HL-60 (cell line): ENCODE data around the gene DONSON.

Experiments used
- DNase-seq, 2 experiments: peaks; one replicate each; pipeline ENCODE4 v3.0.0-alpha.2; 2010 to 2020; ENCODE audit warnings: low read depth in 1 of 2, low spot score in 1 of 2
- H3K27ac ChIP-seq: fragments of 250-450 bp; sonication (Bioruptor Pico); replicated peaks from 2 replicates; pipeline ENCODE4 v1.5.1; 2020; ENCODE audit warnings: mild to moderate bottlenecking, moderate library complexity
- H3K27me3 ChIP-seq: fragments of 250-450 bp; sonication (Bioruptor Pico); 2 replicates; pipeline ENCODE4 v1.5.1; 2021; ENCODE audit warnings: mild to moderate bottlenecking, moderate library complexity; ENCODE audit not compliant: insufficient read depth, poor library complexity, severe bottlenecking
- H3K4me3 ChIP-seq: replicated peaks from 2 replicates; pipeline ENCODE4 v1.5.1; 2011; ENCODE audit warnings: mild to moderate bottlenecking, control low read depth, low read length; ENCODE audit not compliant: insufficient read depth
- CTCF ChIP-seq: IDR thresholded peaks from one replicate; pipeline ENCODE4 v1.5.1; 2011; ENCODE audit warnings: low read length, control low read depth, inconsistent platforms; ENCODE audit not compliant: insufficient read depth
- GABPA ChIP-seq: IDR thresholded peaks from 2 replicates; pipeline ENCODE4 v1.6.1; 2012; ENCODE audit warnings: low read depth
- POLR2AphosphoS5 ChIP-seq: IDR thresholded peaks from 2 replicates; pipeline ENCODE4 v1.6.1; 2012; ENCODE audit warnings: low read depth
- SPI1 ChIP-seq: IDR thresholded peaks from 2 replicates; pipeline ENCODE4 v1.6.1; 2012; ENCODE audit warnings: low read depth, mild to moderate bottlenecking, borderline replicate concordance
- TF ChIP-seq, protein P1 (sequence below): IDR thresholded peaks from 2 replicates; pipeline ENCODE4 v1.6.1; 2012; ENCODE audit warnings: low read depth; ENCODE audit not compliant: insufficient replicate concordance

Gene DONSON

GRCh38 chr21:33559813-33560212 lies 28.7 kb downstream of the DONSON start:
- Histone ChIP-seq H3K27me3 (no peaks in the 10 kb centered on the region), H3K4me3 (no peak overlapping the region), H3K27ac (no peak overlapping the region)
- no peak for DNase-seq
- TF ChIP-seq POLR2AphosphoS5 (no peak), GABPA (no peak), CTCF (no peak), SPI1 (no peak)
- TF ChIP-seq, protein P1, sequence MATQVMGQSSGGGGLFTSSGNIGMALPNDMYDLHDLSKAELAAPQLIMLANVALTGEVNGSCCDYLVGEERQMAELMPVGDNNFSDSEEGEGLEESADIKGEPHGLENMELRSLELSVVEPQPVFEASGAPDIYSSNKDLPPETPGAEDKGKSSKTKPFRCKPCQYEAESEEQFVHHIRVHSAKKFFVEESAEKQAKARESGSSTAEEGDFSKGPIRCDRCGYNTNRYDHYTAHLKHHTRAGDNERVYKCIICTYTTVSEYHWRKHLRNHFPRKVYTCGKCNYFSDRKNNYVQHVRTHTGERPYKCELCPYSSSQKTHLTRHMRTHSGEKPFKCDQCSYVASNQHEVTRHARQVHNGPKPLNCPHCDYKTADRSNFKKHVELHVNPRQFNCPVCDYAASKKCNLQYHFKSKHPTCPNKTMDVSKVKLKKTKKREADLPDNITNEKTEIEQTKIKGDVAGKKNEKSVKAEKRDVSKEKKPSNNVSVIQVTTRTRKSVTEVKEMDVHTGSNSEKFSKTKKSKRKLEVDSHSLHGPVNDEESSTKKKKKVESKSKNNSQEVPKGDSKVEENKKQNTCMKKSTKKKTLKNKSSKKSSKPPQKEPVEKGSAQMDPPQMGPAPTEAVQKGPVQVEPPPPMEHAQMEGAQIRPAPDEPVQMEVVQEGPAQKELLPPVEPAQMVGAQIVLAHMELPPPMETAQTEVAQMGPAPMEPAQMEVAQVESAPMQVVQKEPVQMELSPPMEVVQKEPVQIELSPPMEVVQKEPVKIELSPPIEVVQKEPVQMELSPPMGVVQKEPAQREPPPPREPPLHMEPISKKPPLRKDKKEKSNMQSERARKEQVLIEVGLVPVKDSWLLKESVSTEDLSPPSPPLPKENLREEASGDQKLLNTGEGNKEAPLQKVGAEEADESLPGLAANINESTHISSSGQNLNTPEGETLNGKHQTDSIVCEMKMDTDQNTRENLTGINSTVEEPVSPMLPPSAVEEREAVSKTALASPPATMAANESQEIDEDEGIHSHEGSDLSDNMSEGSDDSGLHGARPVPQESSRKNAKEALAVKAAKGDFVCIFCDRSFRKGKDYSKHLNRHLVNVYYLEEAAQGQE, result no peak

- no peak overlapping the region for H3K4me3 ChIP-seq
- DNase-seq, result no peak
- TF ChIP-seq POLR2AphosphoS5 (no peak), SPI1 (no peak), CTCF (no peak), GABPA (no peak)
- TF ChIP-seq, protein P1, result no peak
- no peak overlapping the region for H3K27ac ChIP-seq
- H3K27me3 ChIP-seq, result no peaks in the 10 kb centered on the region
These were observed 29.6 kb downstream of the DONSON start for GRCh38 chr21:33558777-33559421.

DNA sequence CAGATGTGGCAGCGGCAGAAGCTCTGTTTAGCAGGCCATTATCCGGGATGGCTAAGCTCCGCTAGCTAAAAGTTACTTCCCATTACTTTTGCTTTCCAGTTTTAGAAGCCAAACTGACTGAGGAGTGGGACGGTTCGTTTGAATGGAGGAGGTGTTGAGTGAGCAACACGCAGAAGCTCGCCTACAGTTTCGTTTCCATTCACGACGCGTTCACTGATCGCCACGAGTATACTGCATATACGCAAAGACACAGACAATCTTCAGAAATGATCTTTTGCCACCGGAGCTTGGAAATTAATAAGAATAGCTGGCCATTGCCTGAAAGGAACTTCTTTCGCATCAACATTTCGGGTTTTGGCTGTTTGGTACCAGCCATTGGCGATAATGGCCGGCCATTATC lies 31.0 kb downstream of the DONSON start:
- Histone ChIP-seq H3K27ac (no peak overlapping the region), H3K27me3 (no peaks in the 10 kb centered on the region), H3K4me3 (no peak overlapping the region)
- TF ChIP-seq CTCF (no peak), POLR2AphosphoS5 (no peak)
- DNase-seq, result no peak

- Histone ChIP-seq H3K27me3 (no peaks in the 10 kb centered on the region), H3K4me3 (no peak overlapping the region), H3K27ac (no peak overlapping the region)
- DNase-seq, result no peak
- TF ChIP-seq, protein P1, result no peak
- TF ChIP-seq SPI1, result no peak
- TF ChIP-seq GABPA, result no peak
- no peak for TF ChIP-seq POLR2AphosphoS5
- no peak for TF ChIP-seq CTCF
These were observed 33.5 kb downstream of the DONSON start for GRCh38 chr21:33554982-33555344.
